ENCODE data around the gene MRPL34.
"Not testable (repeated sequence)": the region's sequence is repeated elsewhere in the genome, so short reads cannot be mapped to it uniquely, and the experiment has no call there.

Gene MRPL34

DNA sequence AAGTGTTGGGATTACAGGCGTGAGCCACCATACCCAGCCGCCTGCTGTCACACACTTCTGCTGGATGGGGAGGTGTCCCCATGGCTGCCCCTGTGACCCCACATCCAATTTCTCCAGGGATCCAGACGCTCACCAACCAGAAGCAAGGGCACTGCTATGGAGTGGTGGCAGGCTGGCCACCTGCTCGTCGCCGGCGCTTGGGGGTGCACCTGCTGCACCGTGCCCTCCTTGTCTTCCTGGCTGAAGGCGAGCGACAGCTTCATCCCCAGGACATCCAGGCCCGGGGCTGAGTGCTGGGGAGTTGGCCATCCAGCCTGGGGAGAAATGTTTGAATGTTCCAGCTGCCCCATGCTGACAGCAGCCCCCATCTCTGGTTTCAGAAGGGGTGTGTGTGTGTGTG lies 19.4 kb upstream of the MRPL34 start:
- TF ChIP-seq, protein P1, sequence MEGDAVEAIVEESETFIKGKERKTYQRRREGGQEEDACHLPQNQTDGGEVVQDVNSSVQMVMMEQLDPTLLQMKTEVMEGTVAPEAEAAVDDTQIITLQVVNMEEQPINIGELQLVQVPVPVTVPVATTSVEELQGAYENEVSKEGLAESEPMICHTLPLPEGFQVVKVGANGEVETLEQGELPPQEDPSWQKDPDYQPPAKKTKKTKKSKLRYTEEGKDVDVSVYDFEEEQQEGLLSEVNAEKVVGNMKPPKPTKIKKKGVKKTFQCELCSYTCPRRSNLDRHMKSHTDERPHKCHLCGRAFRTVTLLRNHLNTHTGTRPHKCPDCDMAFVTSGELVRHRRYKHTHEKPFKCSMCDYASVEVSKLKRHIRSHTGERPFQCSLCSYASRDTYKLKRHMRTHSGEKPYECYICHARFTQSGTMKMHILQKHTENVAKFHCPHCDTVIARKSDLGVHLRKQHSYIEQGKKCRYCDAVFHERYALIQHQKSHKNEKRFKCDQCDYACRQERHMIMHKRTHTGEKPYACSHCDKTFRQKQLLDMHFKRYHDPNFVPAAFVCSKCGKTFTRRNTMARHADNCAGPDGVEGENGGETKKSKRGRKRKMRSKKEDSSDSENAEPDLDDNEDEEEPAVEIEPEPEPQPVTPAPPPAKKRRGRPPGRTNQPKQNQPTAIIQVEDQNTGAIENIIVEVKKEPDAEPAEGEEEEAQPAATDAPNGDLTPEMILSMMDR (IDR thresholded peaks at IDR 0.05; ENCODE audit: low read depth, low read length, missing control alignments): no peak
- no peak for DNase-seq (ENCODE audit: low read depth)

DNA sequence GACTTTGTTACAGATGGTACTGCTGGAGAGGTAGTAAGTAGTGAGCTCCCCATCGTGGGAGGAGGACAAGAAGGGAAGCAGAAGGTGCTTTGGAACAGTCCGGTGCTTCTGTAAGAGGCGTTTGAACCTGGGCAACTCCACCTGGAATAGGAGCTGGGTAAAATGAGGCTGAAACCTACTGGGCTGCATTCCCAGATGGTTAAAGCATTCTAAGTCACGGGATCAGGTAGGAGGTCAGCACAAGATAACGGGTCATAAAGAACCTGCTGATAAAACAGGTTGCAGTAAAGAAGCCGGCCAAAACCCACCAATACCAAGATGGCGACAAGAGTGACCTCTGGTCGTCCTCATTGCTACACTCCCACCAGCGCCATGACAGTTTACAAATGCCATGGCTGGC lies 18.9 kb upstream of the MRPL34 start:
- no peak for DNase-seq (ENCODE audit: low read depth)
- TF ChIP-seq, protein P1 (IDR thresholded peaks at IDR 0.05; ENCODE audit: low read depth, low read length, missing control alignments): no peak
- H3K4me3 ChIP-seq (ENCODE audit: low read depth, low read length): no peak overlapping the region

More for the DNA sequence above, 19.4 kb upstream of the MRPL34 start:
- H3K4me3 ChIP-seq (ENCODE audit: low read depth, low read length): no peak overlapping the region

DNA sequence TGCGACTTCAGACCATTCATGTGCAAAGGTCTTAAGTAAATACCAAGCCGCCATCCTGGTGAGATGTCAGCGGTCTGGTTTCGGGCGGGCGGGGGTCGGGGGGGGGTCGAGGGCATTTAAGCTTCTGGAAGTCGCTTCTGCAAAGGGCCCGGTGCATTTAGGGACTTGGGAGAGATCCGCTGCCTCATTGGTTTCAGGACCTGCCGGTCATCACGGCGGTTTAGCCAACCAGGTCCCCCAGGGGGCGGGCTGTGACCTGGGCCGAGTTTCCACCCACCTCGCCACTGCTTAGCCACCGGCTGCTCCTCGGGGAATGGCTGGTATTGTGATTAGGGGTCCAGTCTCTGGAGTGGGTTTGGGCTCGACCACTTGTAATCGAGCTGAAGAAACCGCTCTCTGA lies 16.2 kb upstream of the MRPL34 start:
- peak; percentile 48 for DNase-seq (ENCODE audit: low read depth)
- no peak overlapping the region for H3K4me3 ChIP-seq (ENCODE audit: low read depth, low read length)
- TF ChIP-seq, protein P1 (IDR thresholded peaks at IDR 0.05; ENCODE audit: low read depth, low read length, missing control alignments): no peak

DNA sequence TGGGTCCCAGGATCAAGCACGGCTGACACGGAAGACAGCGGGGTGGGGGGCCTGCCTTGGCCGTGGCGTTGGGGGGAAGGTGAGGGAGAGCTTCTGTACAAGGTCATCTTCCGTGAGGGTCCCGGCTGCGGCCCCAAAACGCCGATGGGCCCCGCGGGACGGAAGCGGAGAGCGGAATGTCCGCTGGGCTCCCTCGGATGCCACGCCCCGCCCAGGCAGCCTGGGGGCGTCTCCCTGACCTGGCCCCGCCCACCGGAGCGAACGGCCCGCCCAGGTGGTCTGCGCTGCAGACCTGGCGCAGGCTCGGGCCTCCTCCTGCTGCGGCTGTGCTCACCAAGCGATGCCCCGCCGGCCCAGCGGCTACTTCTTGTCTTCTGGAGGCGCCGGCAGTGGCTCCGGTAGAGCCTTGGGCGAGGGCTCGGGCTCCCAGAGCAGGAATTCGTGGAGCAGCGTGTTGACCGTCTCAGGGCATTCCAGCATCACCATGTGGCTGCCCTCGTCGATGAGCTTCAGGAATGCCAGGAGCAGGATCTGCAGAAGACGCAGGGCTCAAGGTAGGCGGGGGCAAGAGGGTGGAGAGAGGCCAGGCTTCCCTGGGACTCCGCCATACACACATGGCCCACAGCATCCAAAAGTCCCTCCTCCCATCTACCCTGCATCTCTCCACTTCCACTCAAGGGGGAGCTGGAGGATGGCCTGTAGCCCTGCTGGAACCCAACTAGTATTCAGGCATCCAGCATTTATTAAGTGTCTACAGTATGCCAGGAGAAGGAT lies 13.2 kb upstream of the MRPL34 start:
- H3K4me3 ChIP-seq (ENCODE audit: low read depth, low read length): peak overlapping the region; percentile 54
- DNase-seq (ENCODE audit: low read depth): peak; percentile 69
- TF ChIP-seq, protein P1 (IDR thresholded peaks at IDR 0.05; ENCODE audit: low read depth, low read length, missing control alignments): peak; percentile 79

DNA sequence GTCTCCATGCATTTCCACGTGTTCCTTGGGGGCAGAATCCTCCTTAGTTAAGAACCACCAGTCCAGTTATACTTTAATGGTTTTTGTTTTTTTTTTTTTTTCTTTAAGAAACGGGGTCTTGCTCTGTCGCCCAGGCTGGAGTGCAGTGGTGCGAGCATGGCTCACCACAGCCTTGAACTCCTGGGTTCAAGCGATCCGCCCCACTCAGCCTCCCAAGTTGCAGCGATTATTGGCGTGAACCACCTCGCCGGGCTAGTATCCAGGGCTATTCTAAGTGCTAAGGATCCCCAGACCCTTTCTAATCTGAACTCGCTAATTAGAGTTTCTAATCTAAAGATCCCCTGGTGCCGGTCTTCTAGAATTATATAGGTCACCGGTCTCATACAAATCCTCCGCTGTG lies 12.1 kb upstream of the MRPL34 start:
- no peak for DNase-seq (ENCODE audit: low read depth)
- H3K4me3 ChIP-seq (ENCODE audit: low read depth, low read length): no peak overlapping the region
- TF ChIP-seq, protein P1 (IDR thresholded peaks at IDR 0.05; ENCODE audit: low read depth, low read length, missing control alignments): no peak

DNA sequence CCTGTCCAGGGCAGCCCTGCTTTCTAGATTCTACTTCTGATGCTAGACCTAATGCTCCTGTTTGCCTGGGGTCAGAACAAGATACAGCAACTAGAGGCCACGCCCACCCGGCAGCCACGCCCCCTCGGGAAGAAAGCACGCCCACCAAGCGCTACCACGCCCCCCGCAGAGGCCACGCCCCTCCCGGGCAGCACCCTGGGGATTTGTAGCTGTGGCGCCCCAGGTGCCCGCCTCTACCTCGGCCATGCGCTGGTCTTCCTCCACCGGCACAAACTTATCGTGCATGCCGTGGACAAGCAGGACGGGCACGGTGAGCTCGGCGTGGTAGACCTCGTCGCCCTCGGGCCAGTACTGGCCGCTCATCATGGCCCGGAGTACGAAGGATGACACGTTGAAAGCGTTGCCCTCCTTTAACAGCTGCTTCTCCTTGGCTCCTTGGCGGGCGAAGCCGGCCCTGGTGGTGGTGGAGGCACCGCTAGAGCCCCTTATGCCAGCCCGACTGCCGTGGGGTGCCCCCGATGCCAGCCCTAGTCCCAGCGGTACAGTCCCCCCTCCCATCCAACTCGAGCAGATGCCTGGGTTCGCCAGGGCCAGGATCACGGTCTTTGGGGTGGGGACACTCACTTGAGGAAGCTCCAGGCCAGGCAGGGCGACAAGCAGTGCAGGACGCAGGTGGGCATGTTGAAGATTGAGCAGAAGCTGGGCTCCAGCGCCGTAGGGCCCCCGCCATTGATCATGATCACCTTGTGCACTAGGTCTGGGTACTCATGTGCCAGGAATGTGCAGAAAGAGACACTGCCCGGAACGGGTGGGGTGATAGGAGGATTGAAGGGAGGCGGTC lies 11.4 kb upstream of the MRPL34 start:
- no peak for DNase-seq (ENCODE audit: low read depth)
- TF ChIP-seq, protein P1 (IDR thresholded peaks at IDR 0.05; ENCODE audit: low read depth, low read length, missing control alignments): peak; percentile 2
- no peak overlapping the region for H3K4me3 ChIP-seq (ENCODE audit: low read depth, low read length)

DNA sequence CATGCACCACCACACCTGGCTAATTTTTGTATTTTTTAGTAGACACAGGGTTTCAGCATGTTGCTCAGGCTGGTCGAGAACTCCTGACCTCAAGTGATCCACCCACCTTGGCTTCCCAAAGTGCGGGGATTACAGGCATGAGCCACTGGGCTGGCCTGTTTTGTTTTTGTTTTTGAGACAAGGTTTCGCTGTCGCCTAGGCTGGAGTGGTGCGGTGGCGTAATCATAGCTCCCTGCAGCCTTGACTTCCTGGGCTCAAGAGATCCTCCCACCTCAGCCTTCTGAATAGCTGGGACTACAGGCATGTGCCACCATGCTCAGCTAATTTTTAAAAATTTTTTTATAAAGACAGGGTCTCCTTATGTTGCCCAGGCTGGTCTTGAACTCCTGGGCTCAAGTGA lies 10.1 kb upstream of the MRPL34 start:
- not testable (repeated sequence) for H3K4me3 ChIP-seq (ENCODE audit: low read depth, low read length); DNase-seq (ENCODE audit: low read depth)

All from GM12864 (cell line).